BJ (cell line): ENCODE results near the gene PARD6B. TPM values are rescaled to one million over a fixed set of nuclear protein-coding genes. Genes with fewer than 3 reads are reported as not detected.

Experiments used
- CTCF ChIA-PET: fragments of 350-600 bp; formaldehyde crosslinking; extraction: SDS; loops from one replicate; lab custom pipeline; 2021; ENCODE audit warnings: antibody characterized with exemption, inconsistent platforms; lab: Yijun Ruan, JAX
- POLR2A ChIA-PET: fragments of 300-600 bp; sonication (Branson Sonifier 250); formaldehyde crosslinking; extraction: SDS; loops from one replicate; lab custom pipeline; 2021; ENCODE audit warnings: antibody characterized with exemption; lab: Charles Lee
- DNase-seq: peaks from one replicate; pipeline ENCODE4 v3.0.0-alpha.2; 2011; ENCODE audit warnings: low read depth
- H3K27me3 ChIP-seq: 2 replicates; pipeline ENCODE4 v1.6.0; 2011; ENCODE audit warnings: low read length; ENCODE audit not compliant: control insufficient read depth, insufficient read depth
- H3K36me3 ChIP-seq: 2 replicates; pipeline ENCODE4 v1.5.1; 2011; ENCODE audit warnings: low read length; ENCODE audit not compliant: control insufficient read depth, insufficient read depth
- H3K4me3 ChIP-seq: 2 replicates; pipeline ENCODE4 v1.5.1; 2011; ENCODE audit warnings: low read depth, mild to moderate bottlenecking, control low read depth, low read length
- CTCF ChIP-seq: IDR thresholded peaks from 2 replicates; pipeline ENCODE4 v1.5.1; 2011; ENCODE audit warnings: low read depth, mild to moderate bottlenecking, control low read depth, inconsistent platforms, low read length, moderate library complexity; ENCODE audit not compliant: insufficient read depth
- polyA plus RNA-seq: library from polyadenylated mRNA; depleted of rRNA; stranded (reverse); fragments of >200 nt; gene quantifications from 2 replicates; pipeline ENCODE4 v1.2.3, GENCODE V29; 2011

The PARD6B gene
- polyA plus RNA-seq, 1 experiment: 0.11 TPM

- POLR2A ChIA-PET: no interaction called here
- no peak overlapping the region for H3K4me3 ChIP-seq
- TF ChIP-seq CTCF: no peak
- CTCF ChIA-PET: interaction anchor here (0.7 to 1.5 kb wide), 4 partner anchors 9 to 1163 kb away, joined by 3 to 9 read pairs (median 4); no protein-coding TSS in a partner anchor
- no peak for DNase-seq
- H3K27me3 ChIP-seq: no peaks in the 10 kb centered on the region
- no peaks in the 10 kb centered on the region for H3K36me3 ChIP-seq
Measured at GRCh38 chr20:50704514-50704913, 26.9 kb upstream of the PARD6B start.

GRCh38 chr20:50704971-50705370 is 26.4 kb upstream of the PARD6B start:
- no peak overlapping the region for H3K4me3 ChIP-seq
- no peak for TF ChIP-seq CTCF
- ChIA-PET CTCF (interaction anchor here (0.7 to 1.5 kb wide), 3 partner anchors 9 to 1164 kb away, joined by 3 to 9 read pairs (median 3); no protein-coding TSS in a partner anchor), POLR2A (no interaction called here)
- H3K27me3 ChIP-seq: no peaks in the 10 kb centered on the region
- no peak for DNase-seq
- H3K36me3 ChIP-seq: no peaks in the 10 kb centered on the region

- ChIA-PET CTCF (no interaction called here), POLR2A (no interaction called here)
- Histone ChIP-seq H3K36me3 (no peaks in the 10 kb centered on the region), H3K4me3 (no peak overlapping the region), H3K27me3 (no peaks in the 10 kb centered on the region)
- TF ChIP-seq CTCF: no peak
- no peak for DNase-seq
Measured at GRCh38 chr20:50708845-50709635, 22.3 kb upstream of the PARD6B start.

- no peak for TF ChIP-seq CTCF
- no peak overlapping the region for H3K4me3 ChIP-seq
- ChIA-PET CTCF (interaction anchor here (0.7 kb wide), 1 partner anchor 74 kb away, joined by 3 read pairs; no protein-coding TSS in a partner anchor), POLR2A (no interaction called here)
- H3K36me3 ChIP-seq: no peaks in the 10 kb centered on the region
- DNase-seq: no peak
- no peaks in the 10 kb centered on the region for H3K27me3 ChIP-seq
Measured at GRCh38 chr20:50709636-50709973, 21.8 kb upstream of the PARD6B start.

GRCh38 chr20:50710492-50711063 is 20.8 kb upstream of the PARD6B start:
- CTCF ChIA-PET: interaction anchor here (0.7 to 1.6 kb wide), 4 partner anchors 20 to 85 kb away, joined by 3 to 6 read pairs (median 3); no protein-coding TSS in a partner anchor
- TF ChIP-seq CTCF: no peak
- no peak for DNase-seq
- POLR2A ChIA-PET: no interaction called here
- Histone ChIP-seq H3K36me3 (no peaks in the 10 kb centered on the region), H3K4me3 (no peak overlapping the region), H3K27me3 (no peaks in the 10 kb centered on the region)
